Hematopoietic multipotent progenitor cell treated with erythropoietin and hydrocortisone succinate and interleukin-3 and kit ligand, for 17 days (in vitro differentiated cells): ENCODE measurements around the gene ETFA.

Experiments
- DNase-seq: peaks from one replicate; pipeline ENCODE4 v3.0.0-alpha.2; 2015; ENCODE audit warnings: low spot score

Gene ETFA

DNA sequence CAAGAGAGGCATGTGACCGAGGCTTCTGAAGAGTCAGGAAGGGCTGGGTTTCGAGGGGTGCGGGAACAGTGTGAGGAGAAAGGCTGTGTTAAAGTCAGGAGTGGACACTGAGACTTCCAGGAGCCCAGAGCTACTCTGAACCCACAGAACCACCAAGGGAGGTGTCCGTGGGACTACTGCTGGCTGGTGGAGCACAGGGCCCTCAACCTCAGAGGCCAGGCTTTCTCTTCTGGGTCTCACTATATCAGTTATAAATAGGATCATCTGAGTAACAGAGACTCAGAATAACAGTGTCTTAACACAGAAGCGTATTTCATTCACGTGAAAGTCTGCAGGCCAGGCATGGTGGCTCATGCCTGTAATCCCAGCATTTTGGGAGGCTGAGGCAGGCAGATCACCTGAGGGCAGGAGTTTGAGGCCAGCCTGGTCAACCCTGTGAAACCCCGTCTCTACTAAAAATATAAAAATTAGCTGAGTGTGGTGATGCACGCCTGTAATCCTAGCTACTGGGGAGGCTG lies 137.9 kb downstream of the ETFA start:
- DNase-seq = no peak

DNA sequence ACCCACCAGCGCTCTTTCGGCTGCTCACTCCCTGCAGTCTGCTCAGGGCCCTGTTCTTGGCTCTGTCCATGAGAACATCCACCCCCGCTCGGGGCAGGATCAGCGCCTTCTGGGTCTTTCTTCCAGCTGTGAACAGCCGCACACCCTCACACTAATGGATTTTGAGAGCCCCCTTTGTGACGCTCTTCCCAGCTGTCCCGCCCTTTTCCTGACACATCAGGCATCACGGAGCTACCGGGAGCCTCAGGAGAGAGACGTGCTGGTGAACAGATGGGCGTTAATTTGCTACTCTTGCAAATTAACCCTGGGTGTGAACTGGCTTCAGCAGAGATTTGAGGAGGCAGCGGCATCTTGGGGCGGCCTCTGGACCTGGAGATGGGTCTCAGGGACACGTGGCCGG lies 138.5 kb downstream of the ETFA start:
- no peak for DNase-seq

DNA sequence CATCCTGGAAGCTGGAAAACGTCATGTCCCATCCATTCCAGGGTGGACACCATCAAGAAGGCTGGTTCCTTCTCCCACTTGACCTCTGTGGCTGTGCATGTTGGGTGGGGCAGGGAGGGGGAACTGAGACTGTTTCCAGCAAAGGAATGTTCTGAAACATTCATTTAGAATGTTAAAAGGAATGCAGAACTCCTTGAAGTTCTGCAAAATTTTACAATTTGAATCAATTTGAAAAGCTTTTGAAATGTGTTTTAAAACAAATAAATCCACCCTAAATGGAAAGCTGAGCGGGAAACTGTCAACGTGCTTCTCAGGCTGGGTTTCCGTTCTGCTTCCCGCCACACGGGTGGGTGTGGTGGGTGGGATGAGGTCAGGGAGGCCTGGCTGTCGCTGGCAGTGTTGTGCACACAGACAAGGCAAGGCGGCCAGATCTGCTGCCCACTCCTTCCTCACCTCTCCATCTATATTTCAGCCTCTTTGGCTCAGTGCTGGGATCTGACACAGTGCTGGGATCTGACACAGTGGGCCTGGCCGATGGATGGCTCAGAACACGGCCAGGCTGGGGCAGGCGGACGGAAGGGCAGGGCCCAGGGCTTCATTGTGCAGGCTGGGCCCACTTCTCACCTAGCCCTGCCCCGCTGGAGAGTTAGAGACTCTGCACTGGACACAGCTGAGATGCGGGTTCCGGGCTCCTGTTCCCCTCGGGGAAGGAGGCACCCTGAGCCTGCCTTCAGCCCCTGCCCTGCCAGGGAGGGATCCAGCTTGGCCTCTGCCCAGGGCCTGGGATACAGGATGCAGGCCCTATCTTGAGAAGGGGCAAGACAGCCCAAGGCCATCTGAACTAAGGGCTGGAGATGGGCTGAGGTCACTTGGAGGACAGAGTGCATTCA lies 141.1 kb downstream of the ETFA start:
- no peak for DNase-seq

DNA sequence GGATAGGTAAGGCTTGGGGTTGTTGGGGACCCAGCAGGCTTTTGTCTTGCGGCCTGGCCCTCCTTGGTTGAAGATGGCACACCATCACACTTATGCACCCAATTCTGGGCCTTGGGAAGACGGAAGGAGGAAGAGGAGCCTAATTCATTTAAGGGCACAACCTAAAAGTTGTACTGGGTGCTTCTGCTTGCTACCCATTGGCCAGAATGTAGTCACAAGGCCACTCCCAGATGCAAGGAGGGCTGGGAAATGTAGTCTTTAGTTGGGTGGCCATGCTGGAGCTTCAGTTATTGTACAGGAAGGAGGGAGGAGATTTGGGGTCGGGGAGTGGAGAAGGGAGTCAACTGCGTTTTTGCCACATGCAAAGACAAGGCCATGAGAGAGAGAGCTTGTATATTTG lies 142.3 kb downstream of the ETFA start:
- DNase-seq = no peak

DNA sequence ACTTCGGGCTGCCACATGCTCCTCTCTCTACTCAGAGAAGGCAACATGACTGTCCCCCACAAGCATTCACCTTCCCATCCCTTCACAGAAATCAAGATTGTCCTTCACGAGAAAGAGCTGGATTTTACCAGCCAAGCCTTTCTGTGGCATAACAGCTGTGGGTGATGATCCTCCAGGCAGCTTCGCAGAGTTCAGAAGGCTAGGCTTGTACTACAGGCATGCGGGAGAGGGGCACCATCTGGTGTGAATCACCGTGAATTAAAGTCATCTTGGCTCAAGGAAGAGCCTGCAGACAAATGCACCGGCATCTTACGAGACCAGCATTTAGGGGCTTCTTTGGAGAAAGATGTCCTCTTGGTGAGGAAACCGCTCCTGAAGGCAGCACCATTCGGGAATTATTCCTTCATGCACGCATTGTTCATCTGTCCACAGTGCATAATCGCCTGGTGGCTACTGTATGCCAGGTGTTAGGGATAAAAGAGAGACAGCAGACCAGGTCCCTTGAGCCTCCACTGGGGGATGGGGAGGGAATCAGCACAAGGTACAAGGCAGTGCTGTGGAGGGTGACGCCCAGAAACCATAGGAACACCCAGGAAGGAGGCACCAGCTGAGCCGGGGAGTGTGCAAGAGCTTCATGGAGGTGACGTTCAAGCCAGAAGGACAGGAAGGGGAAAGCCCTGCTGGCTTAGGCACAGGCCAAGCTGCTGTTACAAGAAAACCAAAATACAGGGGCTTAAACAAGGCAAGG lies 142.9 kb downstream of the ETFA start:
- no peak for DNase-seq

DNA sequence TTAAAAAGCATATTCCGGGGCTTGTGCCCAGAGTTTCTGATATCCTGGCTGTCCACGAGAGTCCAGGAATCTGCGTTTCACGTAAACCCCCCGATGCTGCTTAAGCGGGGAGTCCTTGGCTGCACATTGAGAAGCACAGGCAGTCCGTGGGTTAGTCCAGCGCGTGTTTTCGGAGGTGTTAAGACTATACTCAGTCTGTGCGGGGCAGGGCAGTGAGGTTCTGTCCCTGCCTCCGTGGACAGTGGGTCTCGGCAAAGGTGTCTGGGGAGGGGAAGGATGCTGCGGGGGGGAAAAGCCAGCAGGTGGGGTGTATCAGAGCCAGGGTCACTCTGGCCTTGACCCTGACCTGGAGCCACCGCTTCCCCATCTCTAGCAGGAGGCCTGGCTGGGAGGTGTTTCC lies 145.3 kb downstream of the ETFA start:
- no peak for DNase-seq
